Suprapubic skin (tissue), 4 donors: Measurements from ENCODE around the gene EEF1AKMT4. TPM values are rescaled to one million over a fixed set of nuclear protein-coding genes. Genes with fewer than 3 reads are reported as not detected.

Experiments used
- DNase-seq, 2 donors: peaks; one replicate each; pipeline ENCODE4 v3.0.0-alpha.2; 2019; ENCODE audit warnings: low spot score in 2 of 2
- H3K27ac ChIP-seq: fragments of 200-600 bp; sonication (generic); one replicate; pipeline ENCODE4 v1.5.1; 2019
- H3K27me3 ChIP-seq: fragments of 200-600 bp; sonication (generic); one replicate; pipeline ENCODE4 v1.5.1; 2019
- H3K36me3 ChIP-seq: fragments of 200-600 bp; sonication (generic); one replicate; pipeline ENCODE4 v1.5.1; 2019
- H3K4me1 ChIP-seq: fragments of 200-600 bp; sonication (generic); one replicate; pipeline ENCODE4 v1.5.1; 2019
- H3K4me3 ChIP-seq: fragments of 200-600 bp; sonication (generic); one replicate; pipeline ENCODE4 v1.5.1; 2019; ENCODE audit warnings: mild to moderate bottlenecking
- H3K9me3 ChIP-seq: fragments of 200-600 bp; sonication (generic); one replicate; pipeline ENCODE4 v1.5.1; 2019
- EP300 ChIP-seq: sonication (generic); formaldehyde crosslinking; IDR thresholded peaks from one replicate; pipeline ENCODE4 v1.6.1; 2017; ENCODE audit warnings: antibody characterized with exemption
- POLR2A ChIP-seq, 2 donors: fragments of 450-650 bp; IDR thresholded peaks; one replicate each; pipeline ENCODE4 v1.6.1; 2017; ENCODE audit warnings: antibody characterized with exemption in 2 of 2, mild to moderate bottlenecking in 2 of 2, moderate library complexity in 2 of 2
- POLR2AphosphoS5 ChIP-seq, 3 donors: sonication (generic); formaldehyde crosslinking; IDR thresholded peaks; one replicate each; pipeline ENCODE4 v1.6.1; 2017; ENCODE audit warnings: antibody characterized with exemption in 3 of 3
- WGBS: methylation state at CpG from one replicate; pipeline ENCODE4 v1.1.5; 2018; 5-methylcytosine and 5-hydroxymethylcytosine counted together
- total RNA-seq, 4 donors: library from RNA; depleted of rRNA; stranded (reverse); fragments of >200 nt; gene quantifications; one replicate each; pipeline ENCODE4 v1.1.0, GENCODE V29; 2016
- TF ChIP-seq, protein P1 (sequence below), 2 donors: fragments of 200-600 bp in 1 of 2; fragments of 450-650 bp in 1 of 2; sonication (generic) in 1 of 2; IDR thresholded peaks; one replicate each; pipeline ENCODE4 v1.5.1; 2016 to 2019; ENCODE audit warnings: antibody characterized with exemption in 2 of 2, mild to moderate bottlenecking in 1 of 2, moderate library complexity in 1 of 2

EEF1AKMT4 gene
- total RNA-seq, 4 donors from 2014 or later = 4.3 to 11.8 (median 10.0) TPM

DNA sequence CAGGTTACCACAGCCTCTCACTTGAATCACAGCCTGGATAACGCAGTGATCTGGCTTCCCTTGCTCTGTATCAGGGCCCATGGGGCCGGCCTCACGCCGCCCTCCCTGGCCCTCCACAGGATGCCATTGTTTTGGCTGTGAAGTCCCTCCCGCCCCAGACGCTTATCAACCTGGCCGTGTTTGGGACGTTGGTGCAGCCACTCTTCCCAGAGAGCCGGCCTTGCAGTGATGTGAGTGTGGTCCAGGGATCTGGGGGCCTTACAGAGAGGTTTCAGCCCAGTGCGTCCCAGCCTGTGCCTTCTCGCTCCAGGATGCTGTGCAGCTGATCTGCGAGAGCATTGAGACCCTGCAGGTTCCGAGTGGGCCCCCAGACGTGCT, 13.4 kb upstream of the EEF1AKMT4 start:
- Histone ChIP-seq H3K27me3 (peaks cover 25% of the 10 kb centered on the region), H3K27ac (no peak overlapping the region), H3K4me1 (peaks cover 3% of the 10 kb centered on the region), H3K4me3 (no peak overlapping the region), H3K36me3 (no peaks in the 10 kb centered on the region), H3K9me3 (no peaks in the 10 kb centered on the region)
- no peak for DNase-seq
- 62% methylated on average over 6 of the region's 14 CpGs for WGBS
- TF ChIP-seq POLR2A (IDR thresholded peaks at IDR 0.05) = no peak
- TF ChIP-seq EP300 = no peak
- TF ChIP-seq, protein P1, sequence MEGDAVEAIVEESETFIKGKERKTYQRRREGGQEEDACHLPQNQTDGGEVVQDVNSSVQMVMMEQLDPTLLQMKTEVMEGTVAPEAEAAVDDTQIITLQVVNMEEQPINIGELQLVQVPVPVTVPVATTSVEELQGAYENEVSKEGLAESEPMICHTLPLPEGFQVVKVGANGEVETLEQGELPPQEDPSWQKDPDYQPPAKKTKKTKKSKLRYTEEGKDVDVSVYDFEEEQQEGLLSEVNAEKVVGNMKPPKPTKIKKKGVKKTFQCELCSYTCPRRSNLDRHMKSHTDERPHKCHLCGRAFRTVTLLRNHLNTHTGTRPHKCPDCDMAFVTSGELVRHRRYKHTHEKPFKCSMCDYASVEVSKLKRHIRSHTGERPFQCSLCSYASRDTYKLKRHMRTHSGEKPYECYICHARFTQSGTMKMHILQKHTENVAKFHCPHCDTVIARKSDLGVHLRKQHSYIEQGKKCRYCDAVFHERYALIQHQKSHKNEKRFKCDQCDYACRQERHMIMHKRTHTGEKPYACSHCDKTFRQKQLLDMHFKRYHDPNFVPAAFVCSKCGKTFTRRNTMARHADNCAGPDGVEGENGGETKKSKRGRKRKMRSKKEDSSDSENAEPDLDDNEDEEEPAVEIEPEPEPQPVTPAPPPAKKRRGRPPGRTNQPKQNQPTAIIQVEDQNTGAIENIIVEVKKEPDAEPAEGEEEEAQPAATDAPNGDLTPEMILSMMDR (IDR thresholded peaks at IDR 0.05) = no peak
- TF ChIP-seq POLR2AphosphoS5 (IDR thresholded peaks at IDR 0.05) = no peak

DNA sequence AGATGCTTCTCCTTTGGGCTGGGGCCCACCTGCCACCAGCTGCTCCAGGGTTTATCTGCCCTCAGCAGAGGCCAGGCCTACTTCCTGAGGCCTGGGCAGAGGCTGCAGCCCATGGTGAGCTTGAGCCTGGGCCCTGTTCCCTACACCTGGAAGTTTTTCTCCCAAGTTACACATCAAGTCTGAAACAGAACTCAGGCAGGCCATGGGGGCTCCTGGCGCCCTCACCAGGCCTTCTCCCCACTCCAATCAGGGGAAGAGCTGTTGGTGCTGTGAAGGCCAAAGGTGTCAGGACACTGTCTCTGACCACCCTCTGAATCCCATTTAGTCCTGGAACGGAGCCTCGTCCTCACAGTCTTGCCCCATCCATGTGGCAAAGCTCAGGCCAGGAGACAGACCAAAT, 12.8 kb upstream of the EEF1AKMT4 start:
- Histone ChIP-seq H3K9me3 (no peaks in the 10 kb centered on the region), H3K36me3 (no peaks in the 10 kb centered on the region), H3K27ac (no peak overlapping the region), H3K4me3 (no peak overlapping the region), H3K27me3 (peaks cover 19% of the 10 kb centered on the region), H3K4me1 (peaks cover 6% of the 10 kb centered on the region)
- no peak for TF ChIP-seq POLR2A (IDR thresholded peaks at IDR 0.05)
- TF ChIP-seq POLR2AphosphoS5 (IDR thresholded peaks at IDR 0.05) = no peak
- no peak for DNase-seq
- 80% methylated on average over 1 of the region's 3 CpGs for WGBS

DNA sequence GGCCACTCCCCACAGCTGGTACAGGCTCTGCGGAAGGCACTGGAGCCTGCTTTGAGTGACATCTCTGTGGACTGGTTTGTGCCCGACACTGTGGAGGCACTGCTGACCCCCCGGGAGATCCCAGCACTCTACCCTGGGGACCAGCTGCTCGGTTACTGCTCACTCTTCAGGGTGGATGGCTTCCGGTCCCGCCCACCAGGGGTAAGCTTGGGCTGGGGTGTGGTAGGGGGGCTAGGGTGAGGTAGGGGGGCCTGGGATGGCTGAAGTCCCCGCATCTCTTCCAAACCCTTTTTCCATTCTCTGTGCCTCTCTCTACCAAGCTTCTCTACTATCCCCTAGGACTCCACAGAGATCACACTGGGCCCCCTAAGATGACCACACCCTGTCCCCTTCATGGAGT, 12.3 kb upstream of the EEF1AKMT4 start:
- Histone ChIP-seq H3K9me3 (no peaks in the 10 kb centered on the region), H3K27ac (no peak overlapping the region), H3K36me3 (peaks cover 3% of the 10 kb centered on the region), H3K4me1 (peaks cover 8% of the 10 kb centered on the region), H3K4me3 (no peak overlapping the region), H3K27me3 (peaks cover 13% of the 10 kb centered on the region)
- WGBS = 81% methylated on average over 5 of the region's 7 CpGs
- no peak for TF ChIP-seq EP300
- no peak for TF ChIP-seq POLR2A (IDR thresholded peaks at IDR 0.05)
- TF ChIP-seq POLR2AphosphoS5 (IDR thresholded peaks at IDR 0.05) = no peak
- TF ChIP-seq, protein P1 (IDR thresholded peaks at IDR 0.05) = no peak
- no peak for DNase-seq

DNA sequence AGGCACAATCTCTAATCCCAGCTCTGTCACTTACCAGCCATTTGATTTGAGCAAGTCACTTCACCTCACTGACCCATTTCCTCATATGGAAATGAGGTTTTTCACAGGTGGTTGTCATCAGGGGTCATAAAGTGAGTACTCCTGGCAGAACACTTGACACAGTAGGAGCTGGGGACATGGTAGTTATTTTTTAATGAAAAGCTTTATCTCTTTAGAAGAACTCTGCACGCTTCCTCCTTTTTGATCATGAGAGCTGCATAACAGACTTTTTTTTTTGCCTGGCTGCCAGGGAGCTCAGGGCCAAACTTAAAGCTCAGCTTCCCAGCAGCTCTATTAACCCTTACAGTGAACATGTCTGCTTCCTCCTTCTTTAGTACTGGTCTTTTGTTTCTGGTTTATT, 11.7 kb upstream of the EEF1AKMT4 start:
- WGBS = 38% methylated on average over 1 of the region's 1 CpG
- Histone ChIP-seq H3K27me3 (peaks cover 7% of the 10 kb centered on the region), H3K27ac (no peak overlapping the region), H3K36me3 (peaks cover 9% of the 10 kb centered on the region), H3K4me1 (peaks cover 8% of the 10 kb centered on the region), H3K9me3 (no peaks in the 10 kb centered on the region), H3K4me3 (no peak overlapping the region)
- TF ChIP-seq POLR2A (IDR thresholded peaks at IDR 0.05) = no peak
- TF ChIP-seq, protein P1 (IDR thresholded peaks at IDR 0.05) = no peak
- TF ChIP-seq POLR2AphosphoS5 (IDR thresholded peaks at IDR 0.05) = no peak
- TF ChIP-seq EP300 = no peak
- DNase-seq = no peak

DNA sequence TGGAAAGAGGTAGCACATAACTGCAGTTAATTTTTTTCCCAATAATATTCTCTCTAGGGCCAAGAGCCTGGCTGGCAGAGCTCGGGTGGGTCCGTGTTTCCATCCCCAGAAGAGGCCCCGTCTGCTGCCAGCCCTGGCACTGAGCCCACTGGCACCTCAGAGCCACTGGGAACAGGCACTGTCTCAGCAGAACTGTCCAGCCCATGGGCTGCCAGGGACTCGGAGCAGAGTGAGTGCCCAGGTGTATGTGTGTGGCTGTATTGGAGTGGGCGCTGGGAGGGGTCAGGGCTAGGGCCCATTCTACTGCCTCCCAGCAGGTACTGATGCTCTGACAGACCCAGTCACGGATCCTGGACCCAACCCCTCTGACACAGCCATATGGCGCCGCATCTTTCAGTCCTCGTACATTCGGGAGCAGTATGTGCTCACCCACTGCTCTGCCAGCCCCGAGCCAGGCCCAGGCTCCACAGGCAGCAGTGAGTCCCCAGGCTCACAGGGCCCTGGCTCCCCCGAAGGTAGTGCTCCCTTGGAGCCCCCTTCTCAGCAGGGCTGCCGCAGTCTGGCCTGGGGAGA, 11.1 kb upstream of the EEF1AKMT4 start:
- peaks cover 2% of the 10 kb centered on the region for H3K27me3 ChIP-seq
- 55% methylated on average over 7 of the region's 13 CpGs for WGBS
- H3K9me3 ChIP-seq = no peaks in the 10 kb centered on the region

DNA sequence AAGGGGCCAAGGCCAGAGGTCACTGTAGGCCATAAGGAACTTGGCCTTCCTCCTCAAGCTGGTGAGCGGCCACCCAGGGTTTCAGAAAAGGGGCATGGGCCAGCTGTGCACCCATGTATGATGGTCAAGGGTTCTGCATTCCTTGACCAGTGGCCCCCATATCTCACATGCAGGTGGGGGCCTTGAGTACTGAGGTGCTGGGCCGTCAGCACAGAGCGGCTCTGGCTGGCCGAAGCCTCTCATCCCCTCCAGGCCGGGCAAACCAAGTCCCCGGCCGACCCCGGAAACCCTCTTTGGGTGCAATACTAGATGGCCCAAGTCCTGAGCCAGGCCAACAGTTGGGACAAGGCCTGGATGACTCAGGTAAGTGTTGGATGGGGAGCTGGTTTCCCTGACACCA, 10.3 kb upstream of the EEF1AKMT4 start:
- Histone ChIP-seq H3K27ac (no peak overlapping the region), H3K4me3 (no peak overlapping the region), H3K36me3 (peaks cover 23% of the 10 kb centered on the region), H3K27me3 (no peaks in the 10 kb centered on the region), H3K4me1 (peaks cover 8% of the 10 kb centered on the region), H3K9me3 (no peaks in the 10 kb centered on the region)
- DNase-seq = no peak
- 86% methylated on average over 1 of the region's 8 CpGs for WGBS
- TF ChIP-seq POLR2A (IDR thresholded peaks at IDR 0.05) (no peak), POLR2AphosphoS5 (IDR thresholded peaks at IDR 0.05) (no peak), EP300 (no peak)
- TF ChIP-seq, protein P1 (IDR thresholded peaks at IDR 0.05) = no peak

More for the DNA sequence above, 11.1 kb upstream of the EEF1AKMT4 start:
- no peak for TF ChIP-seq POLR2A (IDR thresholded peaks at IDR 0.05)
- Histone ChIP-seq H3K4me3 (no peak overlapping the region), H3K36me3 (peaks cover 14% of the 10 kb centered on the region), H3K4me1 (peaks cover 8% of the 10 kb centered on the region), H3K27ac (no peak overlapping the region)
- no peak for DNase-seq
